Tibial nerve (tissue), 3 donors: ENCODE data around the gene RLN3.

ENCODE experiments used
- CTCF ChIP-seq, 5 experiments: fragments of 200-600 bp in 3 of 5; fragments of 450-650 bp in 2 of 5; sonication (generic) in 3 of 5; IDR thresholded peaks; one replicate each; pipeline ENCODE4 v1.5.1; 2016 to 2019; ENCODE audit warnings: antibody characterized with exemption in 5 of 5, mild to moderate bottlenecking in 3 of 5, moderate library complexity in 2 of 5
- POLR2A ChIP-seq, 2 donors: fragments of 450-650 bp; IDR thresholded peaks; one replicate each; pipeline ENCODE4 v1.6.1; 2017; ENCODE audit warnings: antibody characterized with exemption in 2 of 2, mild to moderate bottlenecking in 2 of 2, moderate library complexity in 2 of 2

- TF ChIP-seq CTCF (IDR thresholded peaks at IDR 0.05) (no peak), POLR2A (IDR thresholded peaks at IDR 0.05) (no peak)
These were observed 50.5 kb downstream of the RLN3 start for GRCh38 chr19:14078411-14078810.
